Kidney (tissue), 14 donors: ENCODE data around the gene A3GALT2. TPM values are rescaled to one million over a fixed set of nuclear protein-coding genes. Genes with fewer than 3 reads are reported as not detected.
A peak's percentile ranks its signal among the peaks of the same experiment; 100 is the strongest.

Experiments
- DNase-seq, 5 donors: peaks; one replicate each; pipeline ENCODE4 v3.0.0-alpha.2; 2013 to 2020
- FAIRE-seq: peaks from 2 replicates; lab custom pipeline; 2012; peaks lifted over from hg19 to GRCh38; lab: Jason Lieb, UNC
- H3K27ac ChIP-seq, 2 donors: one replicate each; pipeline ENCODE4 v1.7.0; 2013; ENCODE audit warnings: low read depth in 2 of 2, low read length in 2 of 2, inconsistent platforms in 1 of 2
- H3K27me3 ChIP-seq: one replicate; pipeline ENCODE4 v1.7.1; 2013; ENCODE audit warnings: low read length, inconsistent platforms; ENCODE audit not compliant: control insufficient read depth, insufficient read depth
- H3K36me3 ChIP-seq, 3 donors: one replicate each; pipeline versions ENCODE4 v1.7.0 to v1.7.1; 2013; ENCODE audit warnings: low read length in 3 of 3, control low read depth in 1 of 3, inconsistent platforms in 1 of 3; ENCODE audit not compliant: insufficient read depth in 3 of 3, control insufficient read depth in 2 of 3
- H3K4me1 ChIP-seq, 3 donors: one replicate each; pipeline versions ENCODE4 v1.7.0 to v1.7.1; 2013; ENCODE audit warnings: low read length in 3 of 3, inconsistent platforms in 1 of 3, low read depth in 1 of 3; ENCODE audit not compliant: control insufficient read depth in 2 of 3, insufficient read depth in 2 of 3
- H3K4me3 ChIP-seq, 3 donors: one replicate each; pipeline versions ENCODE4 v1.7.0 to v1.8.1; 2013; ENCODE audit warnings: low read length in 3 of 3, control low read depth in 1 of 3, inconsistent platforms in 1 of 3
- H3K9ac ChIP-seq, 3 donors: one replicate each; pipeline versions ENCODE4 v1.7.0 to v1.7.1; 2013; ENCODE audit warnings: low read length in 3 of 3, control low read depth in 1 of 3, inconsistent platforms in 1 of 3
- H3K9me3 ChIP-seq, 3 donors: one replicate each; pipeline versions ENCODE4 v1.7.0 to v1.7.1; 2013; ENCODE audit warnings: low read length in 3 of 3, control low read depth in 1 of 3, inconsistent platforms in 1 of 3; ENCODE audit not compliant: control insufficient read depth in 2 of 3, insufficient read depth in 1 of 3
- intact Hi-C: fragments of 100-400 bp; cut with DNase I; formaldehyde crosslinking; loops from one replicate; pipeline ENCODE4 v1.11.1; 2022
- polyA plus RNA-seq: library from polyadenylated mRNA; stranded (reverse); fragments of 350-450 nt; fragmentation: Illumina TruSeq; extraction: RNeasy Lipid Tissue Mini Kit (QIAGEN cat#74804); gene quantifications from one replicate; pipeline ENCODE4 v1.2.3, GENCODE V29; 2014; ENCODE audit warnings: low read depth, low replicate concordance; ENCODE audit not compliant: insufficient read depth
- total RNA-seq: library from RNA; stranded (reverse); fragmentation: NEBNext Ultra II Directional; extraction: Animal tissue kit (Norgen Biotek cat#: 25700); gene quantifications from one replicate; pipeline ENCODE4 v1.2.1, GENCODE V29; 2021
- TF ChIP-seq, protein P1 (sequence below): IDR thresholded peaks from 3 replicates; pipeline ENCODE4 v1.5.1; 2012; ENCODE audit warnings: mild to moderate bottlenecking, moderate library complexity, borderline replicate concordance; ENCODE audit not compliant: insufficient read depth; ENCODE audit errors: extremely low read depth
- donor health status: control.
- donor health status: control.
- donor health status: control.
- donor health status: control.
- donor health status: control.
- donor health status: DM: yes; HTN: yes; CAD: no.
- donor health status: Normal renal cell carcinoma (clear cell type).

The A3GALT2 gene
- total and polyA plus RNA-seq, 2 donors from 2014 or later, result not detected

DNA sequence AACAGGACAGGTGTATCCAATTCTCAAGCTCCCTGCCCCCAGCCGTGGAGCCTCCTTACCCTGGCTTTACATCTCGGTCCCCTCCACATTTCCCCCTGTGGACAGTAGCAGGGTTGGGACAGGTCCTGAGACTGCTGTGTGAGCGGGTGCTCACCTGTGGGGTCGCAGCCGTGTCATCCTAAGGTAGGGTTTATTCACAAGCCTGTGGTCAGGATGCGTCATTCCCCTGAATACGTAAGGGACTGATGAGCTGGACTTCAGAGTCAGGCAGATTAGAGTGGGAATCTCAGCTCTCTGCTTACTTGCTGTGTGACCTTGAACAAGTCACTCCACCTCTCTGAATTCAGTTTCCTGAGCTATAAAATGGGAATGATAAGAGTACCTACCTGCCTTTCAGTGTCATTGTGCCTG, 46.9 kb downstream of the A3GALT2 start:
- Histone ChIP-seq H3K9me3 (no peaks in the 10 kb centered on the region), H3K4me3 (no peak overlapping the region), H3K4me1 (peaks cover 0 to 12% (median 0%) of the 10 kb centered on the region in 3 donors), H3K27ac (no peak overlapping the region), H3K27me3 (no peaks in the 10 kb centered on the region), H3K36me3 (peaks cover 8 to 13% (median 10%) of the 10 kb centered on the region in 3 donors), H3K9ac (no peak overlapping the region)
- TF ChIP-seq, protein P1, sequence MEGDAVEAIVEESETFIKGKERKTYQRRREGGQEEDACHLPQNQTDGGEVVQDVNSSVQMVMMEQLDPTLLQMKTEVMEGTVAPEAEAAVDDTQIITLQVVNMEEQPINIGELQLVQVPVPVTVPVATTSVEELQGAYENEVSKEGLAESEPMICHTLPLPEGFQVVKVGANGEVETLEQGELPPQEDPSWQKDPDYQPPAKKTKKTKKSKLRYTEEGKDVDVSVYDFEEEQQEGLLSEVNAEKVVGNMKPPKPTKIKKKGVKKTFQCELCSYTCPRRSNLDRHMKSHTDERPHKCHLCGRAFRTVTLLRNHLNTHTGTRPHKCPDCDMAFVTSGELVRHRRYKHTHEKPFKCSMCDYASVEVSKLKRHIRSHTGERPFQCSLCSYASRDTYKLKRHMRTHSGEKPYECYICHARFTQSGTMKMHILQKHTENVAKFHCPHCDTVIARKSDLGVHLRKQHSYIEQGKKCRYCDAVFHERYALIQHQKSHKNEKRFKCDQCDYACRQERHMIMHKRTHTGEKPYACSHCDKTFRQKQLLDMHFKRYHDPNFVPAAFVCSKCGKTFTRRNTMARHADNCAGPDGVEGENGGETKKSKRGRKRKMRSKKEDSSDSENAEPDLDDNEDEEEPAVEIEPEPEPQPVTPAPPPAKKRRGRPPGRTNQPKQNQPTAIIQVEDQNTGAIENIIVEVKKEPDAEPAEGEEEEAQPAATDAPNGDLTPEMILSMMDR, result no peak
- DNase-seq (peak in 1 of 5 donors; percentile 11), FAIRE-seq (no peak)
- intact Hi-C loops, result no loop called here

DNA sequence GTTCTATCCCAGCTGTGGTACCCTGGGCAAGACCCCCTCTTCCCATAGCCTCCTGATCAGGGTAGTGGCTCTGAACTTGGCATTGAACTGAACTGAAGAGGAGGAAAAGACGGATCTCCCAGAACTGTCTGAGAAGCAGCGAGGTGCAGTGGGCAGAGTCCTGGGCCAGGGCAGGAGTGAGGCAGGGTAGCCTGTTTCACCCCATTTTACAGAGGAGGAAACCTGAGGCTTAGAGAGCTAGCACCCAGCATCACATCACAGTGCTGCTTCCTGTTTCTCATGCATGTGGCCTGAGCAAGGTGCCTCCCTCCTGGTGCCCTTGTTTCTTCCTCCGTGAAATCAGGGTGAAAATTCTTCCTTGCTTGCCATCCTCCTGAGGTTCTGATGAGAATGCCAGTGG, 47.5 kb downstream of the A3GALT2 start:
- DNase-seq (peak in 1 of 5 donors; percentile 17), FAIRE-seq (no peak)
- Histone ChIP-seq H3K27me3 (no peaks in the 10 kb centered on the region), H3K4me1 (peaks cover 0 to 15% (median 0%) of the 10 kb centered on the region in 3 donors), H3K27ac (no peak overlapping the region), H3K9ac (no peak overlapping the region), H3K36me3 (peaks cover 5 to 13% (median 10%) of the 10 kb centered on the region in 3 donors), H3K9me3 (no peaks in the 10 kb centered on the region), H3K4me3 (no peak overlapping the region)
- TF ChIP-seq, protein P1, result no peak
- intact Hi-C loops, result no loop called here

- TF ChIP-seq, protein P1, result no peak
- Histone ChIP-seq H3K4me1 (peaks cover 0 to 15% (median 0%) of the 10 kb centered on the region in 3 donors), H3K9me3 (no peaks in the 10 kb centered on the region), H3K27me3 (no peaks in the 10 kb centered on the region), H3K4me3 (no peak overlapping the region), H3K27ac (no peak overlapping the region), H3K36me3 (peaks cover 5 to 13% (median 10%) of the 10 kb centered on the region in 3 donors), H3K9ac (no peak overlapping the region)
- DNase-seq (peak in 1 of 5 donors; percentile 17), FAIRE-seq (no peak)
- intact Hi-C loops, result no loop called here
Observed at GRCh38 chr1:33272930-33273329, 48.0 kb downstream of the A3GALT2 start.

- DNase-seq, result peak in 1 of 5 donors; percentile 20
- Histone ChIP-seq H3K36me3 (peaks cover 5 to 13% (median 10%) of the 10 kb centered on the region in 3 donors), H3K27me3 (no peaks in the 10 kb centered on the region), H3K4me1 (peaks cover 0 to 15% (median 2%) of the 10 kb centered on the region in 3 donors), H3K27ac (no peak overlapping the region), H3K9ac (no peak overlapping the region), H3K9me3 (no peaks in the 10 kb centered on the region), H3K4me3 (no peak overlapping the region)
- intact Hi-C loops, result no loop called here
- FAIRE-seq, result no peak
- TF ChIP-seq, protein P1, result no peak
Observed at GRCh38 chr1:33272509-33272908, 48.4 kb downstream of the A3GALT2 start.
